Measurements from ENCODE around the gene C19orf47. TPM values are rescaled to one million over a fixed set of nuclear protein-coding genes. Genes with fewer than 3 reads are reported as not detected.

C19orf47 gene
- polyA plus RNA-seq (ENCODE audit: insufficient read length in 3 of 3), result 10 to 100 TPM; 14.1 to 17.6 (median 15.0) TPM
- long read RNA-seq, donor 1, partial matches to known transcripts, result 0 of 1 reads
- long read RNA-seq, donor 1, other reads (novel, unspliced or antisense), result 0 of 1 reads
- long read RNA-seq, donor 2, partial matches to known transcripts, result 0 of 2 reads
- long read RNA-seq, donor 2, other reads (novel, unspliced or antisense), result 0 of 2 reads
- long read RNA-seq, donor 3, result 0 reads
- long read RNA-seq, donor 4, result 0 reads
- long read RNA-seq, donor 5, result 0 reads
- long read RNA-seq, donor 6, result 0 reads
- long read RNA-seq, donor 7, result 0 reads
- long read RNA-seq, donor 8, result 0 reads
- long read RNA-seq, donor 9, partial matches to known transcripts, result 0 of 1 reads
- long read RNA-seq, donor 9, other reads (novel, unspliced or antisense), result 0 of 1 reads
- long read RNA-seq, donor 10, partial matches to known transcripts, result 0 of 2 reads
- long read RNA-seq, donor 10, other reads (novel, unspliced or antisense), result 0 of 2 reads
- long read RNA-seq, donor 11, partial matches to known transcripts, result 0 of 1 reads
- long read RNA-seq, donor 11, other reads (novel, unspliced or antisense), result 0 of 1 reads
- long read RNA-seq, donor 12, result 0 reads
- long read RNA-seq, donor 13, partial matches to known transcripts, result 306 of 311 reads
- long read RNA-seq, donor 13, other reads (novel, unspliced or antisense), result 5 of 311 reads
- long read RNA-seq, donor 14, result 0 reads
- long read RNA-seq, donor 15, partial matches to known transcripts, result 0 of 2 reads
- long read RNA-seq, donor 15, other reads (novel, unspliced or antisense), result 0 of 2 reads
- long read RNA-seq, donor 16, partial matches to known transcripts, result 448 of 488 reads
- long read RNA-seq, donor 16, other reads (novel, unspliced or antisense), result 39 of 488 reads

- peak; percentile 98 for DNase-seq
These were observed at the start of gene C19orf47, which contains the start of gene PLD3 for GRCh38 chr19:40348125-40348913. C19orf47 (minus strand) TSS chr19:40348397; CDS start chr19:40341857, 6,540 bp downstream. PLD3 (plus strand) TSS chr19:40348695; CDS start chr19:40366484, 17,789 bp downstream.

GRCh38 chr19:40397568-40397906 lies 49.3 kb upstream of the C19orf47 start:
- DNase-seq, result no peak

- DNase-seq, result no peak
These were observed 48.8 kb upstream of the C19orf47 start for GRCh38 chr19:40396886-40397567.

- no peak for DNase-seq
These were observed 47.8 kb upstream of the C19orf47 start for GRCh38 chr19:40395956-40396355.

- DNase-seq, result no peak
These were observed 46.6 kb upstream of the C19orf47 start for GRCh38 chr19:40394816-40395210.

- DNase-seq, result no peak
These were observed 46.0 kb upstream of the C19orf47 start for GRCh38 chr19:40393894-40394815.

- DNase-seq, result no peak
These were observed 44.8 kb upstream of the C19orf47 start for GRCh38 chr19:40392894-40393517.

- no peak for DNase-seq
These were observed 43.9 kb upstream of the C19orf47 start for GRCh38 chr19:40392123-40392522.

- no peak for DNase-seq
These were observed 42.0 kb upstream of the C19orf47 start, which contains the start of gene HIPK4 for GRCh38 chr19:40390084-40390742. HIPK4 (minus strand) TSS chr19:40390181; CDS start chr19:40389902, 279 bp downstream.

- no peak for DNase-seq
These were observed 41.3 kb upstream of the C19orf47 start for GRCh38 chr19:40389404-40390083.

GRCh38 chr19:40388481-40388880 lies 40.3 kb upstream of the C19orf47 start:
- DNase-seq, result no peak

- no peak for DNase-seq
These were observed 39.0 kb upstream of the C19orf47 start for GRCh38 chr19:40387155-40387554.

- no peak for DNase-seq
These were observed 35.6 kb upstream of the C19orf47 start for GRCh38 chr19:40383668-40384248.

- DNase-seq, result no peak
These were observed 33.1 kb upstream of the C19orf47 start for GRCh38 chr19:40381321-40381720.

GRCh38 chr19:40380199-40381037 lies 32.2 kb upstream of the C19orf47 start:
- DNase-seq, result no peak

- no peak for DNase-seq
These were observed 31.4 kb upstream of the C19orf47 start for GRCh38 chr19:40379446-40380198.
